ENCODE data around the gene S100A14.

GRCh38 chr1:153578936-153579335, 37.2 kb downstream of the S100A14 start:
- TF ChIP-seq CTCF (conservative IDR thresholded peaks at IDR 0.05; ENCODE audit: low read length) = no peak
- TF ChIP-seq EZH2phosphoT487 (IDR thresholded peaks at IDR 0.05; ENCODE audit: borderline replicate concordance, low read depth, low read length) = no peak

All from OCI-LY7 (cell line).